H1 (cell line): ENCODE measurements around the gene SLC41A1. TPM values are rescaled to one million over a fixed set of nuclear protein-coding genes. Genes with fewer than 3 reads are reported as not detected.

Source experiments
- CTCF ChIA-PET: fragments of 300-600 bp; sonication (Branson Sonifier 250); formaldehyde crosslinking; loops from one replicate; lab custom pipeline; 2021; ENCODE audit not compliant: partially characterized antibody; lab: Charles Lee
- POLR2A ChIA-PET: fragments of 300-600 bp; sonication (Branson Sonifier 250); formaldehyde crosslinking; loops from one replicate; lab custom pipeline; 2021; ENCODE audit warnings: inconsistent platforms; ENCODE audit not compliant: partially characterized antibody; lab: Charles Lee
- DNase-seq, 2 experiments: peaks; one replicate each; pipeline versions ENCODE4 v3.0.0 to v3.0.0-alpha.2; 2010 to 2022; ENCODE audit warnings: low spot score in 2 of 2, low read depth in 1 of 2, mixed read lengths in 1 of 2
- FAIRE-seq: peaks from 2 replicates; lab custom pipeline; 2011; peaks lifted over from hg19 to GRCh38; lab: Jason Lieb, UNC
- H2AFZ ChIP-seq: 2 replicates; pipeline ENCODE4 v1.8.1; 2012; ENCODE audit warnings: low read length, inconsistent platforms
- H2AK5ac ChIP-seq: 2 replicates; pipeline ENCODE4 v1.6.1; 2013; ENCODE audit warnings: low read depth, low read length
- H2BK120ac ChIP-seq: replicated peaks from 2 replicates; pipeline ENCODE3; 2013; ENCODE audit warnings: low read depth, low read length, inconsistent platforms
- H2BK12ac ChIP-seq: 2 replicates; pipeline ENCODE4 v1.6.1; 2013; ENCODE audit warnings: low read depth, low read length
- H2BK15ac ChIP-seq: 2 replicates; pipeline ENCODE4 v1.6.1; 2013; ENCODE audit warnings: low read length
- H2BK20ac ChIP-seq: 2 replicates; pipeline ENCODE4 v1.6.1; 2013; ENCODE audit warnings: low read length
- H2BK5ac ChIP-seq: 2 replicates; pipeline ENCODE4 v1.6.1; 2013; ENCODE audit warnings: low read depth, low read length
- H3K14ac ChIP-seq: 2 replicates; pipeline ENCODE4 v1.6.1; 2013; ENCODE audit warnings: inconsistent platforms; ENCODE audit not compliant: insufficient read length
- H3K18ac ChIP-seq: 2 replicates; pipeline ENCODE4 v1.6.1; 2013; ENCODE audit warnings: low read length; ENCODE audit errors: extremely low read depth
- H3K23ac ChIP-seq: 2 replicates; pipeline ENCODE4 v1.6.1; 2013; ENCODE audit warnings: inconsistent platforms; ENCODE audit not compliant: insufficient read length
- H3K23me2 ChIP-seq: 2 replicates; pipeline ENCODE4 v1.6.1; 2013; ENCODE audit warnings: low read depth, low read length
- H3K27ac ChIP-seq: 2 replicates; pipeline ENCODE4 v1.6.1; 2011; ENCODE audit warnings: low read depth, low read length, inconsistent platforms
- H3K27me3 ChIP-seq, 4 experiments: replicated peaks in 1 of 4; 1 replicate in 1 of 4; 2 replicates in 3 of 4; pipeline versions ENCODE4 v1.6.1 to v1.8.1; 2011 to 2013; ENCODE audit warnings: low read length in 3 of 4, mild to moderate bottlenecking in 3 of 4, inconsistent platforms in 2 of 4, mixed read lengths in 2 of 4, moderate library complexity in 1 of 4; ENCODE audit not compliant: control insufficient read depth in 3 of 4, insufficient read depth in 3 of 4; ENCODE audit errors: extremely low read depth in 1 of 4
- H3K36me3 ChIP-seq, 4 experiments: 2 replicates each; pipeline versions ENCODE4 v1.6.1 to v1.8.1; 2011 to 2013; ENCODE audit warnings: mild to moderate bottlenecking in 4 of 4, low read length in 3 of 4, moderate library complexity in 2 of 4, control low read depth in 1 of 4, inconsistent platforms in 1 of 4; ENCODE audit not compliant: insufficient read depth in 4 of 4, control insufficient read depth in 2 of 4
- H3K4ac ChIP-seq: replicated peaks from 2 replicates; pipeline ENCODE3; 2013; ENCODE audit warnings: low read length, low read depth, mixed read lengths, inconsistent platforms; ENCODE audit not compliant: insufficient read length
- H3K4me1 ChIP-seq, 4 experiments: replicated peaks in 1 of 4; 1 replicate in 1 of 4; 2 replicates in 3 of 4; pipeline versions ENCODE4 v1.6.1 to v1.8.1; 2011 to 2013; ENCODE audit warnings: low read length in 3 of 4, inconsistent platforms in 2 of 4, mixed read lengths in 1 of 4; ENCODE audit not compliant: insufficient read depth in 4 of 4, control insufficient read depth in 3 of 4
- H3K4me2 ChIP-seq, 2 experiments: 2 replicates each; pipeline versions ENCODE4 v1.6.1 to v1.8.1; 2011 to 2013; ENCODE audit warnings: low read depth in 2 of 2, low read length in 2 of 2, control low read depth in 1 of 2, inconsistent platforms in 1 of 2, mild to moderate bottlenecking in 1 of 2; ENCODE audit not compliant: insufficient read depth in 1 of 2
- H3K4me3 ChIP-seq, 4 experiments: fragments of 200-600, 300-600 bp in 1 of 4; sonication (generic), shearing (Covaris generic), sonication (Bioruptor Twin) in 1 of 4; 2 replicates each; pipeline versions ENCODE4 v1.5.1 to v1.8.1; 2011 to 2016; ENCODE audit warnings: low read length in 4 of 4, low read depth in 3 of 4, control low read depth in 2 of 4, inconsistent platforms in 2 of 4, mild to moderate bottlenecking in 2 of 4, mixed read lengths in 1 of 4, moderate library complexity in 1 of 4; ENCODE audit not compliant: insufficient read depth in 2 of 4; ENCODE audit errors: extremely low read depth in 1 of 4
- H3K56ac ChIP-seq: replicated peaks from 2 replicates; pipeline ENCODE3; 2013; ENCODE audit warnings: low read depth, mild to moderate bottlenecking, mixed read lengths, low read length, inconsistent platforms; ENCODE audit not compliant: insufficient read length
- H3K79me1 ChIP-seq: 2 replicates; pipeline ENCODE4 v1.6.1; 2013; ENCODE audit warnings: low read depth, low read length, control low read depth
- H3K79me2 ChIP-seq, 2 experiments: 2 replicates each; pipeline versions ENCODE4 v1.6.1 to v1.8.1; 2012 to 2013; ENCODE audit warnings: low read length in 2 of 2, mild to moderate bottlenecking in 2 of 2, inconsistent platforms in 1 of 2; ENCODE audit not compliant: insufficient read depth in 2 of 2, control insufficient read depth in 1 of 2
- H3K9ac ChIP-seq, 4 experiments: replicated peaks in 1 of 4; 1 replicate in 1 of 4; 2 replicates in 3 of 4; pipeline versions ENCODE4 v1.6.1 to v1.8.1; 2011 to 2013; ENCODE audit warnings: low read depth in 3 of 4, low read length in 3 of 4, control low read depth in 2 of 4, mild to moderate bottlenecking in 2 of 4, moderate library complexity in 2 of 4, inconsistent platforms in 1 of 4; ENCODE audit errors: extremely low read depth in 1 of 4
- H3K9me3 ChIP-seq, 2 experiments: 2 replicates each; pipeline versions ENCODE4 v1.6.1 to v1.8.1; 2012 to 2013; ENCODE audit warnings: mild to moderate bottlenecking in 2 of 2, moderate library complexity in 2 of 2, control low read depth in 1 of 2, inconsistent platforms in 1 of 2, low read depth in 1 of 2, low read length in 1 of 2, mixed read lengths in 1 of 2; ENCODE audit not compliant: insufficient read depth in 2 of 2
- H4K20me1 ChIP-seq, 2 experiments: replicated peaks in 1 of 2; 2 replicates each; pipeline versions ENCODE3 to v1.8.1; 2011 to 2013; ENCODE audit warnings: inconsistent platforms in 2 of 2, low read length in 2 of 2, mild to moderate bottlenecking in 1 of 2; ENCODE audit not compliant: insufficient read depth in 2 of 2, control insufficient read depth in 1 of 2
- H4K5ac ChIP-seq: 2 replicates; pipeline ENCODE4 v1.6.1; 2013; ENCODE audit warnings: low read length, low read depth, mixed read lengths, inconsistent platforms; ENCODE audit not compliant: insufficient read length
- H4K8ac ChIP-seq: 2 replicates; pipeline ENCODE4 v1.8.0; 2013; ENCODE audit warnings: mild to moderate bottlenecking, moderate library complexity, low read length, inconsistent platforms; ENCODE audit not compliant: insufficient read depth; ENCODE audit errors: extremely low read depth
- H4K91ac ChIP-seq: replicated peaks from 2 replicates; pipeline ENCODE3; 2013; ENCODE audit warnings: low read length, mixed read lengths, inconsistent platforms; ENCODE audit not compliant: insufficient read length
- BRCA1 ChIP-seq: IDR thresholded peaks from 2 replicates; pipeline ENCODE4 v1.6.1; 2012; ENCODE audit warnings: low read depth, low read length, improper control_type of control experiment
- EGR1 ChIP-seq: IDR thresholded peaks from 2 replicates; pipeline ENCODE4 v1.6.1; 2011; ENCODE audit warnings: low read depth, low read length, borderline replicate concordance
- KDM5A ChIP-seq: fragments of 200-600 bp; IDR thresholded peaks from 2 replicates; pipeline ENCODE4 v1.7.1; 2012; ENCODE audit warnings: mild to moderate bottlenecking, low read length, inconsistent platforms, mixed read lengths
- SP4 ChIP-seq: IDR thresholded peaks from 2 replicates; pipeline ENCODE4 v1.6.1; 2012; ENCODE audit warnings: low read length, inconsistent platforms
- WGBS, 2 experiments: shearing (Covaris generic) in 1 of 2; methylation state at CpG; one replicate each; pipeline versions ENCODE4 v1.1.6 to v1.1.7; 2013 to 2015; ENCODE audit warnings: low lambda C conversion rate in 2 of 2, mixed read lengths in 2 of 2, inconsistent platforms in 1 of 2, low coverage in 1 of 2, missing lambda C conversion rate in 1 of 2; ENCODE audit not compliant: insufficient replicate concordance in 2 of 2, insufficient coverage in 1 of 2, insufficient read length in 1 of 2; ENCODE audit errors: extremely low coverage in 1 of 2, missing lambda C conversion rate in 1 of 2; 5-methylcytosine and 5-hydroxymethylcytosine counted together
- polyA plus RNA-seq, 7 experiments: library from polyadenylated mRNA; depleted of rRNA in 3 of 7; stranded (reverse) in 5 of 7; unstranded in 2 of 7; fragments of >200 nt in 5 of 7; fragments of 200-250 nt in 2 of 7; gene quantifications; 1 replicate in 5 of 7; 2 replicates in 1 of 7; 4 replicates in 1 of 7; pipeline versions ENCODE4 v1.2.1 to v1.2.3, GENCODE V29; 2011 to 2013; ENCODE audit warnings: missing spikeins in 2 of 7, mixed read lengths in 2 of 7
- total RNA-seq: library from RNA; stranded (reverse); fragmentation: NEBNext Ultra II Directional; extraction: Animal tissue kit (Norgen Biotek cat#: 25700); gene quantifications from 2 replicates; pipeline ENCODE4 v1.2.1, GENCODE V29; 2021

SLC41A1 gene
- total and polyA plus RNA-seq, 2 of the 8 experiments (the other 6 are each of a cell fraction or from before 2014, with no cell fraction given) = 41.2 to 42.3 TPM

DNA sequence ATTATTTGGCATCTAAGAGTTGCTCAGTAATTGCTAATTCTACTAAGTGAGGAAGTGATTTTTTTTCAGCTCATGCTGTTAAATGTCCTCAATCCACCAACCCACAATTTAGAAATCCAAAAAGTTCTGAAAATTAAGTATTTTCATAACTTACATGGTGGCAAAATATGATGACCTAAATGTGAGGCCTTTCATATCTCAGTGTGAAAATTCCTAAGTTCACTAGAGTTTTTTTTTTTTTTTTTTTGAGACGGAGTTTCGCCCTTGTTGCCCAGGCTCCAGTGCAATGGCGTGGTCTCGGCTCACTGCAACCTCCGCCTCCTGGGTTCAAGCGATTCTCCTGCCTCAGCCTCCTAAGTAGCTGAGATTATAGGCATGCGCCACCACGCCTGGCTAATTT lies 68.6 kb downstream of the SLC41A1 start:
- CTCF ChIA-PET = interaction anchor here (2.0 to 3.1 kb wide), 2 partner anchors 33 to 85 kb away, joined by 10 to 12 read pairs; no protein-coding TSS in a partner anchor
- no peaks in the 10 kb centered on the region for H3K27me3 ChIP-seq
- no peak overlapping the region for H2AK5ac ChIP-seq
- 90% methylated on average over 2 of the region's 8 CpGs; no CpG with 5 or more reads in 1 of the 2 experiments for WGBS, 2 experiments
- H3K79me2 ChIP-seq = peaks cover 55 to 96% of the 10 kb centered on the region in 2 experiments
- H3K4me3 ChIP-seq = peak overlapping the region in 1 of 4 experiments; percentile 25; a peak in 1 of 8 replicates
- H3K4ac ChIP-seq = no peak overlapping the region
- H3K27ac ChIP-seq = no peak overlapping the region
- H2BK15ac ChIP-seq = no peak overlapping the region
- H4K20me1 ChIP-seq = peaks cover 34 to 47% of the 10 kb centered on the region in 2 experiments
- DNase-seq = no peak
- H3K4me2 ChIP-seq = peak overlapping the region; percentile 9 to 10; a peak in 2 of 4 replicates
- no peak overlapping the region for H4K91ac ChIP-seq
- no peak overlapping the region for H3K23ac ChIP-seq
- no peaks in the 10 kb centered on the region for H3K79me1 ChIP-seq
- no peak overlapping the region for H4K5ac ChIP-seq
- peaks cover 3% of the 10 kb centered on the region; the same call in 1 of the 2 replicates for H3K23me2 ChIP-seq
- no peak overlapping the region for H2AFZ ChIP-seq
- POLR2A ChIA-PET = interaction anchor here (0.6 to 4.2 kb wide), 9 partner anchors 10 to 426 kb away, joined by 3 to 61 read pairs (median 3); no protein-coding TSS in a partner anchor
- peaks cover 3 to 16% (median 11%) of the 10 kb centered on the region in 4 experiments; a peak in 5 of 7 replicates for H3K4me1 ChIP-seq
- FAIRE-seq = no peak
- no peaks in the 10 kb centered on the region for H3K9me3 ChIP-seq
- H3K9ac ChIP-seq = no peak overlapping the region
- peaks cover 0 to 10% (median 2%) of the 10 kb centered on the region in 4 experiments; a peak in 3 of 8 replicates for H3K36me3 ChIP-seq
- H2BK20ac ChIP-seq = no peak overlapping the region
- H2BK120ac ChIP-seq = no peak overlapping the region
- H2BK5ac ChIP-seq = no peak overlapping the region
- H3K18ac ChIP-seq = no peak overlapping the region
- no peak overlapping the region for H4K8ac ChIP-seq
- no peak overlapping the region for H3K56ac ChIP-seq
- no peak overlapping the region for H3K14ac ChIP-seq
- no peak overlapping the region for H2BK12ac ChIP-seq
- TF ChIP-seq SP4 = no peak
- no peak for TF ChIP-seq BRCA1
- no peak for TF ChIP-seq KDM5A
- no peak for TF ChIP-seq EGR1
